GM12892 (cell line): Measurements from ENCODE around the gene PRSS53.

Experiments used
- POLR2A ChIP-seq: IDR thresholded peaks from 2 replicates; pipeline ENCODE4 v1.6.1; 2011; ENCODE audit warnings: low read depth, low read length, control low read depth
- POLR2AphosphoS5 ChIP-seq: IDR thresholded peaks from 2 replicates; pipeline ENCODE4 v1.6.1; 2011; ENCODE audit warnings: low read depth, low read length, control low read depth
- TAF1 ChIP-seq: IDR thresholded peaks from 2 replicates; pipeline ENCODE4 v1.6.1; 2011; ENCODE audit warnings: low read depth, mild to moderate bottlenecking, control low read depth, low read length, borderline replicate concordance

GRCh38 chr16:31081428-31082351, 7.1 kb downstream of the PRSS53 start:
- TF ChIP-seq POLR2A (no peak), TAF1 (no peak), POLR2AphosphoS5 (no peak)
